ENCODE data around the gene LEAP2.

- TF ChIP-seq CTCF (conservative IDR thresholded peaks at IDR 0.05): no peak
- no peak for TF ChIP-seq EZH2 (IDR thresholded peaks at IDR 0.05; ENCODE audit: low read depth)
These were observed 23.4 kb upstream of the LEAP2 start for GRCh38 chr5:132850066-132850465.
